ENCODE results near the gene RAET1L.

DNA sequence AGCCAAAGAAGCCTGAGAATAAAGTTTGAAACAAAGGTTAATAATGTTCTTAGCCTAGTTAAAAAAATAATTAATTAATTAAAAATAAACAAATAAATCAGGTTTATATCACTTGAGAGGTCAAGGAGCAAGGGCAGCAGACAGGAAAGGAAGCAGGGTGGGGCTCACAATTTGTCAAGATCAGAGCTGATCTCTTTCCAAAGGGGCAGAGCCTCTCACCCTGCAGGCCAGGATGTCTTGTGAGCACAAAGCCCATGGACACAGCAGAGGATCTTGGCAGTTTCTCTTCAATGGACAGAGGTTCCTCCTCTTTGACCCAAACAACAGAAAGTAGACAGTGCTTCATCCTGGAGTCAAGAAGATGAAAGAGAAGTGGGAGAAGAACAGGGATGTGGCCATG is 46.7 kb downstream of the RAET1L start:
- TF ChIP-seq, protein P1, sequence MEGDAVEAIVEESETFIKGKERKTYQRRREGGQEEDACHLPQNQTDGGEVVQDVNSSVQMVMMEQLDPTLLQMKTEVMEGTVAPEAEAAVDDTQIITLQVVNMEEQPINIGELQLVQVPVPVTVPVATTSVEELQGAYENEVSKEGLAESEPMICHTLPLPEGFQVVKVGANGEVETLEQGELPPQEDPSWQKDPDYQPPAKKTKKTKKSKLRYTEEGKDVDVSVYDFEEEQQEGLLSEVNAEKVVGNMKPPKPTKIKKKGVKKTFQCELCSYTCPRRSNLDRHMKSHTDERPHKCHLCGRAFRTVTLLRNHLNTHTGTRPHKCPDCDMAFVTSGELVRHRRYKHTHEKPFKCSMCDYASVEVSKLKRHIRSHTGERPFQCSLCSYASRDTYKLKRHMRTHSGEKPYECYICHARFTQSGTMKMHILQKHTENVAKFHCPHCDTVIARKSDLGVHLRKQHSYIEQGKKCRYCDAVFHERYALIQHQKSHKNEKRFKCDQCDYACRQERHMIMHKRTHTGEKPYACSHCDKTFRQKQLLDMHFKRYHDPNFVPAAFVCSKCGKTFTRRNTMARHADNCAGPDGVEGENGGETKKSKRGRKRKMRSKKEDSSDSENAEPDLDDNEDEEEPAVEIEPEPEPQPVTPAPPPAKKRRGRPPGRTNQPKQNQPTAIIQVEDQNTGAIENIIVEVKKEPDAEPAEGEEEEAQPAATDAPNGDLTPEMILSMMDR (conservative IDR thresholded peaks at IDR 0.05; ENCODE audit: low read depth, low read length) = no peak
- TF ChIP-seq EZH2 (IDR thresholded peaks at IDR 0.05; ENCODE audit: borderline replicate concordance, low read depth, low read length, poor library complexity, severe bottlenecking) = no peak

All from A673 (cell line).